ENCODE data around the gene ZDHHC8.

Gene ZDHHC8

GRCh38 chr22:20183101-20183500, 51.5 kb downstream of the ZDHHC8 start:
- peaks cover 12% of the 10 kb centered on the region for H3K27me3 ChIP-seq (ENCODE audit: insufficient read depth, low read length)
- H3K4me3 ChIP-seq (ENCODE audit: low read length) = no peak overlapping the region
- no peaks in the 10 kb centered on the region for H3K36me3 ChIP-seq (ENCODE audit: insufficient read depth, low read length)
- no peaks in the 10 kb centered on the region for H3K9me3 ChIP-seq (ENCODE audit: low read length)
- H2AFZ ChIP-seq (ENCODE audit: low read depth, low read length) = no peak overlapping the region
- no peaks in the 10 kb centered on the region for H3K4me1 ChIP-seq (ENCODE audit: insufficient read depth, low read length)

- H3K4me1 ChIP-seq (ENCODE audit: insufficient read depth, low read length) = no peaks in the 10 kb centered on the region
- peaks cover 12% of the 10 kb centered on the region for H3K27me3 ChIP-seq (ENCODE audit: insufficient read depth, low read length)
- no peak overlapping the region for H2AFZ ChIP-seq (ENCODE audit: low read depth, low read length)
- H3K4me3 ChIP-seq (ENCODE audit: low read length) = no peak overlapping the region
- no peaks in the 10 kb centered on the region for H3K9me3 ChIP-seq (ENCODE audit: low read length)
- no peaks in the 10 kb centered on the region for H3K36me3 ChIP-seq (ENCODE audit: insufficient read depth, low read length)
Measured at GRCh38 chr22:20183823-20184222, 52.2 kb downstream of the ZDHHC8 start.

- no peak overlapping the region for H2AFZ ChIP-seq (ENCODE audit: low read depth, low read length)
- H3K27me3 ChIP-seq (ENCODE audit: insufficient read depth, low read length) = peaks cover 9% of the 10 kb centered on the region
- H3K4me3 ChIP-seq (ENCODE audit: low read length) = no peak overlapping the region
- H3K4me1 ChIP-seq (ENCODE audit: insufficient read depth, low read length) = no peaks in the 10 kb centered on the region
- H3K36me3 ChIP-seq (ENCODE audit: insufficient read depth, low read length) = no peaks in the 10 kb centered on the region
- H3K9me3 ChIP-seq (ENCODE audit: low read length) = no peaks in the 10 kb centered on the region
Measured at GRCh38 chr22:20184501-20185165, 53.0 kb downstream of the ZDHHC8 start.

- Histone ChIP-seq H2AFZ (ENCODE audit: low read depth, low read length) (no peak overlapping the region), H3K9me3 (ENCODE audit: low read length) (no peaks in the 10 kb centered on the region), H3K36me3 (ENCODE audit: insufficient read depth, low read length) (no peaks in the 10 kb centered on the region), H3K27me3 (ENCODE audit: insufficient read depth, low read length) (peaks cover 8% of the 10 kb centered on the region), H3K4me1 (ENCODE audit: insufficient read depth, low read length) (no peaks in the 10 kb centered on the region), H3K4me3 (ENCODE audit: low read length) (no peak overlapping the region)
Measured at GRCh38 chr22:20185750-20186149, 54.1 kb downstream of the ZDHHC8 start.

- Histone ChIP-seq H3K9me3 (ENCODE audit: low read length) (no peaks in the 10 kb centered on the region), H3K36me3 (ENCODE audit: insufficient read depth, low read length) (no peaks in the 10 kb centered on the region), H2AFZ (ENCODE audit: low read depth, low read length) (no peak overlapping the region), H3K4me1 (ENCODE audit: insufficient read depth, low read length) (no peaks in the 10 kb centered on the region), H3K27me3 (ENCODE audit: insufficient read depth, low read length) (peaks cover 9% of the 10 kb centered on the region), H3K4me3 (ENCODE audit: low read length) (no peak overlapping the region)
Measured at GRCh38 chr22:20186183-20186870, 54.7 kb downstream of the ZDHHC8 start.

GRCh38 chr22:20186871-20187546, 55.4 kb downstream of the ZDHHC8 start:
- Histone ChIP-seq H3K4me3 (ENCODE audit: low read length) (no peak overlapping the region), H3K36me3 (ENCODE audit: insufficient read depth, low read length) (no peaks in the 10 kb centered on the region), H3K9me3 (ENCODE audit: low read length) (no peaks in the 10 kb centered on the region), H3K27me3 (ENCODE audit: insufficient read depth, low read length) (peaks cover 9% of the 10 kb centered on the region), H2AFZ (ENCODE audit: low read depth, low read length) (no peak overlapping the region), H3K4me1 (ENCODE audit: insufficient read depth, low read length) (no peaks in the 10 kb centered on the region)

- Histone ChIP-seq H3K9me3 (ENCODE audit: low read length) (no peaks in the 10 kb centered on the region), H3K4me3 (ENCODE audit: low read length) (no peak overlapping the region), H3K4me1 (ENCODE audit: insufficient read depth, low read length) (no peaks in the 10 kb centered on the region), H3K36me3 (ENCODE audit: insufficient read depth, low read length) (no peaks in the 10 kb centered on the region), H3K27me3 (ENCODE audit: insufficient read depth, low read length) (peaks cover 10% of the 10 kb centered on the region), H2AFZ (ENCODE audit: low read depth, low read length) (no peak overlapping the region)
Measured at GRCh38 chr22:20187777-20188566, 56.4 kb downstream of the ZDHHC8 start.

GRCh38 chr22:20188567-20188877, 56.9 kb downstream of the ZDHHC8 start:
- Histone ChIP-seq H2AFZ (ENCODE audit: low read depth, low read length) (no peak overlapping the region), H3K27me3 (ENCODE audit: insufficient read depth, low read length) (peaks cover 14% of the 10 kb centered on the region), H3K4me3 (ENCODE audit: low read length) (no peak overlapping the region), H3K4me1 (ENCODE audit: insufficient read depth, low read length) (no peaks in the 10 kb centered on the region), H3K9me3 (ENCODE audit: low read length) (no peaks in the 10 kb centered on the region), H3K36me3 (ENCODE audit: insufficient read depth, low read length) (no peaks in the 10 kb centered on the region)

GRCh38 chr22:20191000-20191515, 59.5 kb downstream of the ZDHHC8 start:
- H2AFZ ChIP-seq (ENCODE audit: low read depth, low read length) = no peak overlapping the region
- H3K9me3 ChIP-seq (ENCODE audit: low read length) = no peaks in the 10 kb centered on the region
- H3K36me3 ChIP-seq (ENCODE audit: insufficient read depth, low read length) = no peaks in the 10 kb centered on the region
- H3K4me1 ChIP-seq (ENCODE audit: insufficient read depth, low read length) = no peaks in the 10 kb centered on the region
- H3K4me3 ChIP-seq (ENCODE audit: low read length) = no peak overlapping the region
- H3K27me3 ChIP-seq (ENCODE audit: insufficient read depth, low read length) = peaks cover 24% of the 10 kb centered on the region

- Histone ChIP-seq H3K27me3 (ENCODE audit: insufficient read depth, low read length) (peaks cover 28% of the 10 kb centered on the region), H2AFZ (ENCODE audit: low read depth, low read length) (no peak overlapping the region), H3K4me1 (ENCODE audit: insufficient read depth, low read length) (peaks cover 4% of the 10 kb centered on the region), H3K36me3 (ENCODE audit: insufficient read depth, low read length) (no peaks in the 10 kb centered on the region), H3K9me3 (ENCODE audit: low read length) (no peaks in the 10 kb centered on the region), H3K4me3 (ENCODE audit: low read length) (no peak overlapping the region)
Measured at GRCh38 chr22:20191803-20192202, 60.2 kb downstream of the ZDHHC8 start.

- no peaks in the 10 kb centered on the region for H3K9me3 ChIP-seq (ENCODE audit: low read length)
- H3K27me3 ChIP-seq (ENCODE audit: insufficient read depth, low read length) = peaks cover 29% of the 10 kb centered on the region
- peaks cover 4% of the 10 kb centered on the region for H3K4me1 ChIP-seq (ENCODE audit: insufficient read depth, low read length)
- no peaks in the 10 kb centered on the region for H3K36me3 ChIP-seq (ENCODE audit: insufficient read depth, low read length)
- no peak overlapping the region for H3K4me3 ChIP-seq (ENCODE audit: low read length)
- no peak overlapping the region for H2AFZ ChIP-seq (ENCODE audit: low read depth, low read length)
Measured at GRCh38 chr22:20192293-20192971, 60.8 kb downstream of the ZDHHC8 start.

GRCh38 chr22:20192972-20193760, 61.6 kb downstream of the ZDHHC8 start:
- Histone ChIP-seq H3K9me3 (ENCODE audit: low read length) (no peaks in the 10 kb centered on the region), H3K4me1 (ENCODE audit: insufficient read depth, low read length) (peaks cover 4% of the 10 kb centered on the region), H3K27me3 (ENCODE audit: insufficient read depth, low read length) (peaks cover 37% of the 10 kb centered on the region), H3K36me3 (ENCODE audit: insufficient read depth, low read length) (no peaks in the 10 kb centered on the region), H3K4me3 (ENCODE audit: low read length) (no peak overlapping the region), H2AFZ (ENCODE audit: low read depth, low read length) (no peak overlapping the region)
